ENCODE measurements around the gene GFRA4.
"Not testable (repeated sequence)": the region's sequence is repeated elsewhere in the genome, so short reads cannot be mapped to it uniquely, and the experiment has no call there.

The GFRA4 gene

GRCh38 chr20:3652676-3653596 lies 10.3 kb downstream of the GFRA4 start:
- no peak for DNase-seq

- DNase-seq = no peak
These were observed 11.0 kb downstream of the GFRA4 start for GRCh38 chr20:3652221-3652620.

DNA sequence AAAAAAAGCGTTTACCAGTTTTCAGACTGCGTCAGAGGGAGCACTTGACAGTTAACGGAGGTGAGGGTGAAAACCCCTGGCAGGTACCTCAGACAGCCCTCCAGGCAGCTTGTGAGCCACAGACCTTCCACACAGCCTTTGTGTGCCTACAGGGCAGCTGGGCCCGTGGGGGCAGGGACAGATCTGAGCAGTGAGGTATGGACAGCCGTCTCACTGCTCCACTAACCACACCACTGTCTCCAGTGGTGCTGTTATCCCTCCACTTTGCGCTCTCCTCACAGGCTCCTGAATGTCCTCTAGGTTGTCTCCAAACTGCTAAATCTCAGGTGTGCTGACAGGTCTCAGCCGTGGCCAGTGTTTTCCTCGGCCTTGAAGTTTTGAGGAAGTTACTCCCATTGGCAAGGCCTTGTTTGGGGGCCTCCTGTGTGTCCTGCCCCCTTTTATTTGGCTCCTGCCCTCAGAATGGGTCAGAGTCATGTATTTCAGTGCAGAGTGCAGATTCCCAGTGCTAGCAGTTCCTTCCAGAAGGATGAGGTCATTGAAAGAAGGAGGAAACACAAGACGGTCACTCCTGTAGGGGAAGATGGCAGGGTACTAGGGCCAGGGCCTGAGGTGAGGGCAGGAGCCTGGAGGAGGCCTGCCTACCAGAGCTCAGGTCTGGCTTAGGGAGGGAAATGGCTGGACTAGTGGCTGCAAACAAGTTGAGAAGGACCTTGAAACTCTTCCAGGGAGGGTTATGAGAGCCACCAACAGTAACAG lies 11.8 kb downstream of the GFRA4 start:
- DNase-seq = no peak

DNA sequence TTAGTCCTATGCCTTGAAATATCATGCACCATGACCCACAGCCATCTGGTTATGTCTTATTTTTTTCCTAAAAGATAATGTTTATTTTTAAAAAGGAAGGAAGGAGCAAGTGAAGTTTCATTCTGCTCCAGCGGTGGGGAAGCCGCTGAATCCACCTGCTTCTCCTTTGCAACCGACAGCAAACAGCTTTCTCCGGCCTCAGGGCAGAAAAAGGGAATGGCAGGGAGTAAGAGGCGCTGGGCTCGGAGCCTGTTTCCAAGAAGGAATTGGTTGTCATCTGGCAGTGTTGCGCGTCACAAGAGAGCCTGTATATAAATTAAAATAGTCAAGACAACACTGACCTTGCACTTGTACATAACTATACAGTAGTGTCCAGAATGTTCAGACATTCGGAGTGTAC lies 14.2 kb downstream of the GFRA4 start:
- no peak for DNase-seq

DNA sequence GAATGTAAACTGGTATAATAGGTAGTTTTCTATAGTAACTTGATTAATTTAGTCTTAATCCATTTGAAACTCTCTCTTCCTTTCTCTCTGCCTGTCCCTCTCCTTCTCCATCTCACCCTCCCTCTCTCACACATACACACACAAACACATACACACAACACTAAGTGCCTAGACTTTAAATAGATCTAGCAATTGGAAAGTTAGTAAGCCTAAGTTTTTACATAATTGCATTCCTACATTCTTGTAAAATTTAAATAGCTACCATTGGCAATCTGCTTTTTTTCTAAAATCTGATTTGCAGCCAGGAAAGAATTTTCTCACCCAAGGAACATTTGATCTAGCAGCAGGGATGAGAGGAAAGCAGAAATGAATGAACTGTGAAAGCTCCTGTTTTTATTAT lies 15.7 kb downstream of the GFRA4 start:
- no peak for DNase-seq

DNA sequence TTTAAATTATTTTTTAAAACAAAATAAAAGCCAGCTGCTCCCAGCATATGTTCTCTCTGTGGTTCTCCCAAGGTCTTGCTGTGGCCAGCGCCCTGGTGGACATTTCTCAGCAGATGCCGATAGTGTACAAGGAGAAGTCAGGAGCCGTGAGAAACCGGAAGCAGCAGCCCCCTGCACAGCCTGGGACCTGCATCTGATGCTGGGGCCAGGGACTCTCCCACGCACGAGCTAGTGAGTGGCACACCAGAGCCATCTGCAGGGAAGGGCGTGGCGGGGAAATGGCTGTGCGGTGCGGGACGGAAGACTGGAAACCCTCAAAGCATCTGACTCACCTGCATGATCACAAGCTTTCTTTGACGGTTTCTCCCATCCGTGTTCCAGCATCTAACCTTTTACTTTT lies 16.5 kb downstream of the GFRA4 start:
- no peak for DNase-seq

- no peak for DNase-seq
These were observed 17.1 kb downstream of the GFRA4 start for GRCh38 chr20:3646067-3646440.

DNA sequence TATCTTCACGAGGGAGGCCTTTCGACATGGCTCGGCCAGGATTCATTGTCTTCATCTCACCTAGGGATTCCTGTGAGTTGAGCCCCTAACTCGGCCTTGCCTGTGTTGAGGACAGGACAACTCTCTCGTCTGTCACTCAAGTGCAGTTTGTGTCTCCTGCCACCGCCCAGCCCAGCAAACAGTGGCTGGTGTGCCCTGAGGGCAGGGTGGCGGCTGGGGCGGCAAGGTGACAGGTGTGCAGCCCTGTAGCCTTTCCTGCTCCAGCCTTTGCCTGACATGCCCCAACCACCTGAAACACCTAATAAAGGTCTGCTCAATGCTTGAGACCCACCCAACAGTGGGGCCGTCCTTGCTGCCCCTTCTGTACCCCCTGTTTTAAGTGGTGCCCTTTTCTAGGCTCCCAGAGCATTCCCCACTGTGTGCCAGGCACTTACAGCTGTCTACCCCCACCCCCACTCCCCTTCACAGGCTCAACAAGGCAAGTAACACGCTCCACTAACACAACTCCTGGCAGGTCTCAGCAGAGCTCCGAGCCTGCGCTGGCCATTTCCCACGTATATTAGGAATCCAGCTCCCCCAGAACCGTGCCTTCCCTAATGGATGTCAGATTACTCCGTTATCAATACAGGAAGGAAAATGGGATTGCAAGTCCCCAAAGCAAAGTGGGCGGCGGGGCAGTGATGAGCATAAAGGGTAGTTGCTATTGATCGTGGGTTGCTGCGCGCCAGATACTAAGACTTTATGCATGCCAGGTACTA lies 17.7 kb downstream of the GFRA4 start:
- no peak for DNase-seq

DNA sequence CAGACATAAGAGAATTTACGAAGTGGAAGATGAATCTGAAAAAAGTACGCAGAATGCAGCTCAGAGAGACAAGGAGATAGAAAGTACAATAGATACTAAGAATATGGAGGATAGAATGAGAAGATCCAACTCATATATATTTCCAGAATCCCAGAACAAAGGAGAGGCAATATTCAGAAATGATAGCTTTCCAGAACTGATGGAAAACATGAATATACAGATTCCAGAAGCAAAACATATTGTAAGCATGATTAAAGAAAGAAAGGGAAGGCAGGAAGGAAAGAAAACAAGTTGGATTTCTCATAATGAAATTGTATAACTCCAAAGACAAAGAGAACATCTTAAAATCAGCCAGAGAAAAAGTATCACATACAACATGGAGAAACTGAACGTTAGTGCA lies 22.9 kb downstream of the GFRA4 start:
- DNase-seq = no peak

- DNase-seq = no peak
These were observed 27.9 kb downstream of the GFRA4 start for GRCh38 chr20:3635346-3635745.

GRCh38 chr20:3633913-3634478 lies 29.2 kb downstream of the GFRA4 start:
- DNase-seq = no peak

DNA sequence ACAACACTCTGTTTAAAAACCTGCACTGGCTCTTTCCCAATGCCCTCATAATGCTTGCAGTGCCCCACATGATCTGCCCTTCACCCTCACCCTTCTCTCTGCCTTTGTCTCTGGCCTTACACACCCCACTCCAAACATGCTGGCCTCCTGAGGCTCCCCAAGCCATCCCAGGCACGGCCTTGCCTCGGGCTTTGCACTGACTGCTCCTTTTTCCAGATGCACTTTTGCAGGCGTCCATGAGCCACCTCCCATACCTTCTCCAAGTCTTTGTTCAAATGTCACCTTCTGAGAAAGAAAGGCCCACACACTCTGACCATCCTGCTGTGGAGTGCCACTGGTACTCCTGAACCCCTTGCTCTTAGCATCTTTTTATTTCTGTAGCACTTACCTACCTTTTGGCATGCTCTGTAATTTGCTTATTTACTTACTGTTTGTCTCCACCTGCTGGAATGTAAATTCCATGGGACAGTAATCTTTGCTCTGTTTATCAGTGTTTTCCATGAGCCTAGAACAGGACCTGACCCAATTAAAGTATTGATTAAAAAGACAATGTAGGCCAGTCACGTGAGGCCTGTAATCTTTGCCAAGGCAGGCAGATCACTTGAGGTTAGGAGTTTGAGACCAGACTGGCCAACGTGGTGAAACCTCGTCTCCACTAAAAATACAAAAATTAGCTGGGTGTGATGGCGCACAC lies 30.7 kb downstream of the GFRA4 start:
- no peak for DNase-seq

GRCh38 chr20:3631534-3631933 lies 31.7 kb downstream of the GFRA4 start:
- DNase-seq = no peak

GRCh38 chr20:3630429-3630828 lies 32.8 kb downstream of the GFRA4 start:
- no peak for DNase-seq

DNA sequence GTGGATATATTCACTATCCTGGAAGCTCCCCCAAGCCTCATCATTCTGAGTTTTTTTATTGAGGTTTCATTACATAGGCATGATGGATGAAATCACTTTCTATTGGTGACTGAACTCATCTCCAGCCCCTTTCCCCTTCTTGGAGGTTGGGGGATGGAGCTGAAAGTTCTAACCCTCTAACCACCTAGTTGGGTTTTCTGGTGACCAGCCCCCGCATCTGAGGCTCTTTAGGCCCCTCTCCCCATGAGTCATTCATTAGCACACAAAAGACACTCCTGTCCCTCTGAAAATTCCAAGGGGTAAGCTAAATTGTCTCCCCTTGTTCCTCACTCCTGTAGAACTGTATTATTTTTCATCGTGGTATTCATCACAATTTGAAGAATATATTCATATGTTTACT lies 33.3 kb downstream of the GFRA4 start:
- DNase-seq = no peak

GRCh38 chr20:3628502-3629314 lies 34.5 kb downstream of the GFRA4 start:
- no peak for DNase-seq

GRCh38 chr20:3627476-3627875 lies 35.7 kb downstream of the GFRA4 start:
- no peak for DNase-seq

- no peak for DNase-seq
These were observed 40.8 kb downstream of the GFRA4 start for GRCh38 chr20:3622406-3622805.

DNA sequence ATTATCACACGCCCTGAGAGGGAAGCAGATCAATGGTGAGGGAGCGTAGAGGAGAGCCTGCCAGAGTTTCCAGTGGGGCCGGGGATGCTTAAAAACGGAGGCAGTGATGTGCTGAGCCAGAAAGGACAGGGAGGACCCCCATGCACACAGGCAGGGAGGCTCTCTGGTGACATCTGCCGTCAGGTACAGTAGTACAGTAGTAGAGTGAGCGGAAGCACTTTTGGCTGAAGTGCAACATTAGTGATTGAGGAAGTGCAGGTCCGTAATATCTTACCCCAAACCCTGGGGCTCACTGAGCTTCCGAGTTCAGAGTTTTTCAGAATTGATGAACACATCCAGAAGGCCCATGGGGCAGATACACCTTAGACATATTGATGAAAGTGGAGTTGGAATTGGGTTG lies 42.1 kb downstream of the GFRA4 start:
- DNase-seq = no peak

GRCh38 chr20:3616250-3616649 lies 46.9 kb downstream of the GFRA4 start:
- no peak for DNase-seq

GRCh38 chr20:3615171-3615840 lies 47.9 kb downstream of the GFRA4 start:
- not testable (repeated sequence) for DNase-seq
